HG03066 (cell line): Measurements from ENCODE around the gene PA2G4.
A peak's percentile ranks its signal among the peaks of the same experiment; 100 is the strongest.
"Not testable (repeated sequence)": the region's sequence is repeated elsewhere in the genome, so short reads cannot be mapped to it uniquely, and the experiment has no call there.

Experiments used
- ATAC-seq: cut with Tn5 transposase; IDR thresholded peaks from one replicate; pipeline ENCODE4 v1.9.1; 2021; ENCODE audit warnings: low read depth; ENCODE audit not compliant: unreplicated experiment

PA2G4 gene

DNA sequence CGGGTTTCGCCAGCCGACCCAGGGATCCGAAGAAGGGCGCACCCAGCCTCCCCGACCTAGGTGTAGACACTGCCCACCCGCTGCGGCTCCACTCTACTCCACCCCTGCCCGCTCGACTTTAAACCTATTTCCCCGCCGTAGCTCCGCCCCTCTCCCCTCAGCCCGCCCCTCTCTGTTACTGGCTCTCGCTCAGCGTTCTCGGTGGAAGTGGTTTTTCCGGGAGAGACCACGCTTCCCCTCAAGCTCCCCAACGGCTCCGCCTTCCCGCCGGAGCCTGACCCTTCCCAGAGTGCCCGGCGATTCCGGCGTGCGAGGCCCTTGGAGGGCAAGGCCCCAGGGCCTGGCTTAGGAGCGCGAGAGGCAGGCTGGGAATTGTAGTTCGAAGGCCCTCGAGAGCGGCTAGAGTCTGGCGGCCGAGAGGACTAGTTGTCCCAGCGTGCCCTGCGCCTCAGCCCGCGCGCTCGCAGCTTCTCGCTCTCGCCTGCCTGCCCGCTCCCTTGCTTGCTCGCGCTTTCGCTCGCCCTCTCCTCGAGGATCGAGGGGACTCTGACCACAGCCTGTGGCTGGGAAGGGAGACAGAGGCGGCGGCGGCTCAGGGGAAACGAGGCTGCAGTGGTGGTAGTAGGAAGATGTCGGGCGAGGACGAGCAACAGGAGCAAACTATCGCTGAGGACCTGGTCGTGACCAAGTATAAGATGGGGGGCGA lies at the start of gene PA2G4:
Gene PA2G4 (plus strand): TSS at position 451 of the 706 bp plus-strand sequence. CDS start 179 bp downstream, at position 630.
- peak; percentile 92 for ATAC-seq

DNA sequence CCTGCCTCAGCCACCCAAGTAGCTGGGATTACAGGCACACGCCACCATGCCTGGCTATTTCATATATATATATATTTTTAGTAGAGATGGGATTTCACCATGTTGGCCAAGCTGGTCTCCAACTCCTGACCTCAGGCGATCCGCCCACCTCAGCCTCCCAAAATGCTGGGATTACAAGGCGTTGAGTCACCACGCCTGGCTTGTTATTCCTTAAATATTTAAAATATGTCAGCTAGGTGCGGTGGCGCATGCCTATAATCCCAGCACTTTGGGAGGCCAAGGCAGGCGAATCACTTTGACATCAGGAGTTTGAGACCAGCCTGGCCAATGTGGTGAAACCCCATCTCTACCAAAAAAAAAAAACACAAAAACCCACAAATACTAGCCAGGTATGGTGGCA lies 44.4 kb upstream of the PA2G4 start:
- not testable (repeated sequence) for ATAC-seq

DNA sequence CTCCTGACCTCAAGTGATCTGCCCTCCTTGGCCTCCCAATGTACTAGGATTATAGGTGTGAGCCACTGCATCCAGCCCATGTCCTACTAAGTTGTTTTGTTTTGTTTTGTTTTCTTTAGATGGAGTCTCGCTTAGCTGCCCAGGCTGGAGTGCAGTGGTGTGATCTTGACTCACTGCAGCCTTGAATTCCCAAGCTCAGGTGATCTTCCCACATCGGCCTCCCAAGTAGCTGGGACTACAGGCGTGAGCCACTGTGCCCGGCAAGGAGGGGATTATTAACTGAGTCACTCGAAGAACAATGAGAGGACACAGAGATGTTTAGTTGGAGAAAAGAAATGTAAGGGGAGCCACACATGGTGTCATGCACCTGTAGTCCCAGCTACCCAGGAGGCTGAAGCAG lies 42.4 kb upstream of the PA2G4 start:
- no peak for ATAC-seq

DNA sequence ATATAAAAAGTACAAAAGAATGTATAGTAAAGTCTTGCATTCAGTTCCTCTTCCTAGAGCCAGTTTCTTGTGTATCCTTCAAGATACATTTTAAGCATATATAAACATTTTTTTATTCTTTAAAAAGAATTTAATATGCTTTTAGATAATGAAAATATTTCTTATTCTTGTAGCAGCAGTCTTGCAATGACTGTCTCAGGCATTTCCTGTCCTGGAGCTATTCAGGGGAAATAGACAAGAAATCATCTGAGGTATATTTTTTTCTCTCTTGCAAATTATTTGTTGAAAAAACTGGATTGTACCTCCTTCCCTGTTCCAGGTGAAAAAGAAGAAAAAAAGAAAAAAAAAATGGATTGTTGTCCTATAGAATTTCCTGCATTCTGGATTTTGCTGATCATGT lies 41.4 kb upstream of the PA2G4 start:
- ATAC-seq = no peak

DNA sequence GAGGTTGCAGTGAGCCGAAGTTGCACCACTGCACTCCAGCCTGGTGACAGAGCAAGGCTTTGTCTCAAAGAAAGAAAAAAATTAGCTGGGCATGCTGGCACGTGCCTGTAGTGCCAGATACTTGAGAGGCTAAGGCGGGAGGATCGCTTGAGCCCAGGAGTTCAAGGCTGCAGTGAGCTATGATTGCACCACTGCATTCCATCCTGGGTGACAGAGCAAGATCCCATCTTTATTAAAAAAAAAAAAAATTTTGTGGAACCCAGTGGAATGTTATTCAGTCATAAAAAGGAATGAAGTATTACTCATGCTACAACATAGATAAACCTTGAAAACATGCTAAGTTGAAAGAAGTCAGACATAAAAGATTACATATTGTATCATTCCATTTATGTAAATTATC lies 32.7 kb upstream of the PA2G4 start:
- no peak for ATAC-seq

DNA sequence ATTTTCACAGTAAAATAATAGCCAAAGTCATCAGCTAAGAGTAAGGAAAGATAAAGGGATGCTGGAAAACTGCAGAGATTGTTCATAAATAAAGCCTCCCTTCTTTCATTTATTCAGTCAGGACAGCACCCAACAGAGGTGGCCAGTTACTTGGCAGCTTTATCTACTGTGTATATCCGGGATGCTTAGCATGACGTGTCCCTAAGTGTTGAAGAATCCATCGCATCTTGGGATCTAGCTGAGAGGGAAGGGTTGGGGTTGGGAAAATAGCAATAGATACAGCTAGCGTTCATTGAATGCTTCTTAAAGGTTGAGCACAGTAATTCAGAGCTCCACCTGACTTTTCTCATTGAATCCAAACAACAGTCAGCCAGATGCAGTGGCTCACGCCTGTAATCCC lies 30.0 kb upstream of the PA2G4 start:
- ATAC-seq = no peak

DNA sequence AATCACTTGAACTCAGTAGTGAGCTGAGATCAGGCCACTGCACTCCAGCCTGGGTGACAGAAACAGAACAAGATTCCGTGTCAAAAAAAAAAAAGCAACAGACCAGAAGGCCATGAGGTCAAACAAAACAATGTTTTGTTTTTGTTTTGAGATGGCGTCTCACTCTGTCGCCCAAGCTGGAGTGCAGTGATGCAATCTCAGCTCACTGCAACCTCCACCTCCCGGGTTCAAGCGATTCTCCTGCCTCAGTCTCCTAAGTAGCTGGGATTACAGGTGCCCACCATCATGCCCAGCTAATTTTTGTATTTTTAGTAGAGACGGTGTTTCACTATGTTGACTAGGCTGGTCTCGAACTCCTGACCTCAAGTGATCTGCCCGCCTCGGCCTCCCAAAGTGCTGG lies 26.4 kb upstream of the PA2G4 start:
- not testable (repeated sequence) for ATAC-seq

DNA sequence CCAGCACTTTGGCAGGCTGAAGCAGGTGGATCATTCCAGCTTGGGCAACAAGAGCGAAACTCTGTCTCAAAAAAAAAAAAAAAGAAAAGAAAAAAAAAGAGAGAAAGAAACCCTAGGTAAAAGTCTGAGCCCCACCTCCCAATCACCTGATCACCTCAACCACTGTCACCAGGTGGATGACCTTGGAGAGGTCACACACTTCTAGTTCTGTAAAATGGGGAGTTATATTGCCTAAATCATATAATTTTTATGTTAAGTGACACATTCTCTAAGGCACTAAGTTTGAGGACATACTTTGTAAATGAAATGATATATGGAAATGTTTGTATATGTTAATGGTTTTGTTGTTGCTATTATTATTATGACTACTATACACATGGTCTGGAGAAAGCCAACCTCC lies 25.9 kb upstream of the PA2G4 start:
- no peak for ATAC-seq

DNA sequence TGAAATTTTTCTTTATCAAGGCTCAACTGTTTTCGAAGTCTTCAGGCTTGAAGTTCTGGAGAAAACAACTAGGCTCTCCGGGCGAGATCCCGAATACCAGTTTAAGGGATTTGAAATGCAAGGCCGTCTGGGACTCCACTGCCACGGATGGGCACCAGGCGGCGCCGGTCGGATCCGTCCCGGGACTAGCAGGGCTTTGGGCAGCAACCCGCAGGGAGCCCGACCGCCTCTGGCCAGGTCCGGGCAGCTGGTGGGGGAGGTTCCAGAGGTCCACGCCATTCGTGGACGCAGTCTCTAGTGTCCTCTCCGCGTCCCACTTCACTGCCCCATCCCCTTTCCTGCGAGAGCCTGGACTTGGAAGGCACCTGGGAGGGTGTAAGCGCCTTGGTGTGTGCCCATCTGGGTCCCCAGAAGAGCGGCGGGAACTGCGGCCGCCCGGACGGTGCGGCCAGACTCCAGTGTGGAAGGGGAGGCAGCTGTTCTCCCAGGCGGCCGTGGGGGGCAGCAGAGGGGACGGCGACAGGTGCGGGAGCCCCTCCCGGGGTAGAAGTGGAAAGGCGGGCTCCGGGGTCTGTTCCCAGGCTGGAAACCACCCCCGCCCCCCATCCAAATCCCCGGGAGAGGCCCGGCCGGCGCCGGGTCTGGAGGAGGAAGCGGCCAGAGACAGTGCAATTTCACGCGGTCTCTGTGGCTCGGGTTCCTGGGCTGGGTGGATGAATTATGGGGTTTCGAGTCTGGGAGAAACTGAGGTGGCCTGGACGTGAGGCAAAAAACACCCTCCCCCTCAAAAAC lies 25.2 kb upstream of the PA2G4 start:
- ATAC-seq = no peak

DNA sequence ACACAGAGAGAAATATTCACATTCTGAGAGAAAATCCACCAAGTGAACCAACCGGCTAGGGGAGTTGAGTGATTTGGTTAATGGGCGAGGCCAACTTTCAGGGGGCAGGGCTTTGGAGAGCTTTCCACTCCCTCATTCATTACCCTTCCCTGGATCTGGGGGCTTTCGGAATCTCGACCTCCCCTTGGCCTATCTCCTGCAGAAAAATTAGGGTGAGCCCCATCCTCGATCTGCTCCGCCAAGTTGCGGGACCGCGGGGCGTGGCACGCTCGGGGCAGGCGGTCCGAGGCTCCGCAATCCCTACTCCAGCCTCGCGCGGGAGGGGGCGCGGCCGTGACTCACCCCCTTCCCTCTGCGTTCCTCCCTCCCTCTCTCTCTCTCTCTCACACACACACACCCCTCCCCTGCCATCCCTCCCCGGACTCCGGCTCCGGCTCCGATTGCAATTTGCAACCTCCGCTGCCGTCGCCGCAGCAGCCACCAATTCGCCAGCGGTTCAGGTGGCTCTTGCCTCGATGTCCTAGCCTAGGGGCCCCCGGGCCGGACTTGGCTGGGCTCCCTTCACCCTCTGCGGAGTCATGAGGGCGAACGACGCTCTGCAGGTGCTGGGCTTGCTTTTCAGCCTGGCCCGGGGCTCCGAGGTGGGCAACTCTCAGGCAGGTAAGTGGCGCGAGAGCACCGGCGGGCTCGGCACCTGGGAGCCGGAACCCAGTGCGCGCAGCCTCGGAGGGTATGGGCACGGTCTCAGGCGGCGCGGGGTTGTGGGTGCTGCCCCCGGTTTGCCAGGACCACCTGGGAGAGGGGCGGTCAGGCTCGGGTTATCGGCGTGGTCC lies 24.4 kb upstream of the PA2G4 start, which contains the start of gene ERBB3:
Gene ERBB3 (plus strand): TSS at position 443 of the 833 bp plus-strand sequence. CDS start 136 bp downstream, at position 579.
- no peak for ATAC-seq

DNA sequence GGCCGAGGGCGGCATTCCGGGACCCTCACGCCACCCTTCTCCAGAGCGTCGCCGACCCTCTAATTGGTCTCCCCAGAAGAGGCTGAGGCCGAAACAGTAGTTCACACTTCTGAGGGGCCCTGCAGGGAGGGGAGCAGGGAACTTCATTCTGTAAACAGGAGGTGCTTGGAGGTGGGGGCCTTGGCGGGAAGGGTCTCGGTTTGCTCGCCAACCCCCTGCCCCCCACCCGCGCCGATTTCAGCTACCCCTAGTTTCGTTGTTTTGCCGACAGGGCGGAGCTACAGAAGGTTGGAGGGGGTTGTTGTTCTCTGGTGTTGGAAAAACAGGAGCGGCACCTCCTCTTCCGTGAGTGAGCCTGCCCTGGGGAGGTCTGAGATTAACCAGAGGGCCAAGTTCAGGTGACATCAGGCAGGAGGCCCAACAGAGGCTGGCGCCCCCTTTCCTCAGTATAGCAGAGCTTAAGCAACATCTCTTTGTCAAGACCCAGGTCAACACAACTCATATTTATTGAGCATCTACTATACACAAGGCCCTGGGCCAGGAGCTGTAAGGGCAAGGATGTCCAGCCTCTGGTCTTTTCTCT lies 23.7 kb upstream of the PA2G4 start:
- ATAC-seq = no peak

DNA sequence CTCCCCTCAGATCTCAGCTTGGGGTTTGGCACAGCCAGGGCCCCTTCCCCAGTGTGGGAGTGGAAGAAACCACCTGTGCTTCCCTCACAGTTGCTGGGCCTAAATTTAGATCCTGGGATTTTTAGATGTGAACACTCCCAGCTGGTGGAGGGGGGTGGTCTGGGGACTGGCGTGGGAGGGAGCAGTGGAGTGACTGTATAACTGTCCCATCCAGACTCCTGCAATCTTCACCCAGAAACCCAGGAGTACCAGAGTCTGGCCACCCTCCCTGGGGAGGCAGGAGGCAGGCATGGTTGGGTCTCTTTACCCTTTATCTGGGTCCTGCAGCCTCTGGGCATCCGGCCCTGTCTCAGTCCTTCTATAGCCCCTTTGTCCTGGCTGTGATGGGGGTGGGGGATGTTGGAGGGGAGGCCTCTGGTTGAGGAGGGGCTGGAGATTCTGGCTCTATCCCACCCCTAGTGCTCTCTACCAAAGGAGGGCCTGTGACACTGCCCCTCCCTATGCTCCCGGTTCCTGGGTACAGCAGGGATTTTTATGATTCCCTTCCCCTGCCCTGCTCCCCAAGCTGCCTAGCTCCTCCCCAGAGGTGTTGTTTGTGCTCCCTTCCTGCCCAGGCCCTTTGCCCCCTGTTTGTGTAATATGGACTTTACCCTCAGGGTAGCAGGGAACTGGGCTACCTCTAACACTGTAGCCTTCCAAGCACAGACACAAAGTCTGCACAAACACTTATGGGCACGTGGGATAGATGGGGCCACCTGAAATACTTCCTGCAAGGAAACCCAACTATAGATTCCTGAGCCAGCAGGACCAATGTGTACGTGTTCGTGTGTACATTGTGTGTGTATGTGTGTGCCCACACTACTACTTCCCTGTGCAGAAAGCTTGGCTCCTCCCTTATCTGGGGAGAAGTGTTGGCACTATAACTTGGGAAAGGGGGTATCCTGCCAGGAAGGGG lies 22.7 kb upstream of the PA2G4 start:
- ATAC-seq = no peak

DNA sequence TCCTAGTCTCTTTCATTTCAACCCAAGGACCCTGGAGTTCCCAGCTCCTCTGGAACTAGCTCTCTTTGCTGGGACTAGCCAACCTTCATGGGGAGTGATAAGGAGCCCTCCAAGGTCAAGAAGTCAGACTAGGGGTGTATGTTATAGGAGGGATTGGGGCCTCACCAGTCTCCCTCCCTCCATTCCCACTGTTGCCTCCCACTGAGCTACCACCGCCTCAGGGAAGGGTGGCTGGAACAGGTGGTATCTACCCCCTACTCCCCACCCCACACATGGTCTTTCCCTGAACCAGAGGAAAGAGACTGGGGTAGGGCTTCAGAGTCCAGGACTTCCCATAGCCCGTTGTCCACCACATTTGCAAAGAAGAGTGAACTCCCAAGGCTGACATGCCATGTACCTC lies 22.0 kb upstream of the PA2G4 start:
- ATAC-seq = no peak

DNA sequence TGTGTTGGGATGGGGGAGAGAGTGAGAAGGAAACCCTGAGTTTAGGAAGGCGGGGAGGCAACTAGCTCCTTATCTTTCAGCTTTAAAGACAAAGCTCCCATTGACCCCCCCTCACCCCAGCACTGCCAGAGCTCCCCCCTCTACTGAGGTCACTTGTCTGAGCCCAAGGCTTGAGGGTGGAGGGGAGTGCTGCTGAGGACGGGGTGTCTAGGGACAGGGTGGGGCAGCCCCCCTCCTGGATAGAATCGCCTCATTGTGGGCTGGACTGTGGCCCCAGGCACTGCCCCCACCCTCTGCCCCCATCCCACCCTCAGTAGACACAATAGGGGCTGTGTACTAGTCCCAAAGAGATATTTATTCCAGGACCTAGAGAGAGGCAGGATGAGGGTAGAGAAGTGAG lies 21.4 kb upstream of the PA2G4 start:
- no peak for ATAC-seq

DNA sequence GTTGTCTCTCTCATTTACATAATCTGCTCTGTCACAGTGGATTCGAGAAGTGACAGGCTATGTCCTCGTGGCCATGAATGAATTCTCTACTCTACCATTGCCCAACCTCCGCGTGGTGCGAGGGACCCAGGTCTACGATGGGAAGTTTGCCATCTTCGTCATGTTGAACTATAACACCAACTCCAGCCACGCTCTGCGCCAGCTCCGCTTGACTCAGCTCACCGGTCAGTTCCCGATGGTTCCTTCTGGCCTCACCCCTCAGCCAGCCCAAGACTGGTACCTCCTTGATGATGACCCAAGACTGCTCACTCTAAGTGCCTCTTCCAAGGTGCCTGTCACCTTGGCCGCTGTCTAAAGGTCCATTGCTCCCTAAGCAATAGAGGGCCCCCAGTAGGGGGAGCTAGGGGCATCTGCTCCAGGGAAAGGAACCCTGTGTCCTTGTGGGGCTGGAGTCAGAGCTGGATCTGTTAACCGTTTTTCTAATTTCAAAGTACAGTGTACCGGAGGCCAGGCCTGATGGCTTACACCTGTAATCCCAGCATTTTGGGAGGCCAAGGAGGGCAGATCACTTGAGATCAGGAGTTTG lies 19.3 kb upstream of the PA2G4 start:
- ATAC-seq = no peak

DNA sequence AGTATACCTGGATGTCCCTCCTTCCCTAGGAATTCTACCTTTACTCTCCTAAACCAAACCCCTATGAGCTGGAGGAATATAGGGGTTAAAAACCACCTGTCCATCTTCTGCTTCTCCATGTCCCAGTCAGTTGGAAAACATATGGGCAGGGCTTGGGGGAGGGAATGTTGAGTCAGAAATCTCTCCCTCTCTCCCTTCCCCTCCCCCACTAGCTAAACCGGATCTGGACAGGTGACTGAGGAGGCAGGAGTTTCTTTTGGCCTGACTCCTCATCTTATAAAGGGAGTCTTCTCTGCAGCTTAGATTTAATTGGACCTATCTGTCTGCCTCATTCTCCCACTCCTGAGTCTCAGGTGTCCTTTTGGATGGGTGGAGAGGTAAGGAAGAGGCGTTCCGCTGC lies 18.3 kb upstream of the PA2G4 start:
- ATAC-seq = no peak

DNA sequence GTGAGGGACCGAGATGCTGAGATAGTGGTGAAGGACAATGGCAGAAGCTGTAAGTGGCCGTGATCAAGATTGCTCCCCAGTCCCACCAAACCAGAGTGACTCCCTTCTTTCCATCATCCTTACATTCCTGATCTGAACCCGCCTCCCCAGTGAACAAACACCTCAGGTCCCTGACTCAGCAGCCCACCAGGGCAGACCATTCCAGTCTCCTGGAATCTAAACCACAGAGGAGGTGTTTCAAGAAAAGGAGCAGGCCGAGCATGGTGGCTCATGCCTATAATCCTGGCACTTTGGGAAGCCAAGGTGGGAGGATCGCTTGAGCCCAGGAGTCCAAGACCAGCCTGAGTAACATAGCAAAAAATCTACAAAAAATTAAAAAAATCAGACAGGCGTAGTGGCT lies 17.8 kb upstream of the PA2G4 start:
- ATAC-seq = no peak

DNA sequence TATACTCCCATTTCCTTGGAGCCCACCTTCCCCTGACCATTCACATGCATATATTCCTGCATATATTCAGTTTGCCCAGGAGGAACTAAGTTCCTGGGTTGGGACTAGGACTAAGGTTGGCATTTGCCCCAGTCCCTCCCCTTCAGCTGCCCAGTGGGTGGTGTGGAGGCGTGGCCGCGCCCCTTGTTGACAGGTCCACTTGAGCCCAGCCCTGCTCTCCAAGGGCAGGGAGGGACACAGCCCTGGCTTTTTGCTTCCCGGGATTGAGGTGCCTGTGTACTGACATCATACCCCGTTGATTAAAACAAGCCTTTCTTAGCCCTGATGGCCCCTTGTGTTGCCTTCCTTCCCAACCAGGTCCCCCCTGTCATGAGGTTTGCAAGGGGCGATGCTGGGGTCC lies 17.1 kb upstream of the PA2G4 start:
- ATAC-seq = no peak

DNA sequence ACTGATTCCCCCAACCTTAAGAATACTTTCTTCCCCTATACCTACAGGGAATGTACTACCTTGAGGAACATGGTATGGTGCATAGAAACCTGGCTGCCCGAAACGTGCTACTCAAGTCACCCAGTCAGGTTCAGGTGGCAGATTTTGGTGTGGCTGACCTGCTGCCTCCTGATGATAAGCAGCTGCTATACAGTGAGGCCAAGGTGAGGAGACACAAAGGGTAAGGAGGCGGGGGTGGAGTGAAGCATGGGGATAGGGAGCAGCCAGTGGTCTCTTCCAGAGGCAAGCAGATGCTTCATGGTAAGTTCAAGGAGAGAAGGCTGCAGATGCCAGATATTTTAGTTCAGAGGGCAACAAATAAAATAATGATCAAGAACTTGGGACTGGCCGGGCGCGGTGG lies 6.6 kb upstream of the PA2G4 start:
- ATAC-seq = no peak
